ENCODE results near the gene CTDP1.

GRCh38 chr18:79657342-79657996, 22.1 kb upstream of the CTDP1 start:
- TF ChIP-seq ZNF41 (CRISPR knock-in tag; conservative IDR thresholded peaks at IDR 0.05) = no peak
- no peak for TF ChIP-seq FOS (IDR thresholded peaks at IDR 0.05; ENCODE audit: extremely low read depth, insufficient read length)
- TF ChIP-seq FOSL1 (tag; conservative IDR thresholded peaks at IDR 0.05) = no peak
- TF ChIP-seq PKNOX1 (IDR thresholded peaks at IDR 0.05) = no peak
- TF ChIP-seq RBM17 (IDR thresholded peaks at IDR 0.05; ENCODE audit: borderline replicate concordance, low read depth, low read length) = no peak
